Activated effector memory CD4-positive, alpha-beta T cell treated with anti-CD3 and anti-CD28 coated beads, Interleukin-2, amount 50 U/mL, for 16 hours (primary cell): ENCODE data around the gene RTN4RL1.
"Not testable (repeated sequence)": the region's sequence is repeated elsewhere in the genome, so short reads cannot be mapped to it uniquely, and the experiment has no call there.

Source experiments
- DNase-seq: peaks from one replicate; pipeline ENCODE4 v3.0.0-alpha.2; 2020

The RTN4RL1 gene

GRCh38 chr17:2023692-2024571, 1.2 kb downstream of the RTN4RL1 start:
- DNase-seq: peak; percentile 73

GRCh38 chr17:2023256-2023655, 1.9 kb downstream of the RTN4RL1 start:
- DNase-seq: no peak

GRCh38 chr17:2022647-2023240, 2.4 kb downstream of the RTN4RL1 start:
- no peak for DNase-seq

- no peak for DNase-seq
Observed at GRCh38 chr17:2020721-2021120, 4.4 kb downstream of the RTN4RL1 start.

- no peak for DNase-seq
Observed at GRCh38 chr17:2019723-2020122, 5.4 kb downstream of the RTN4RL1 start.

- DNase-seq: no peak
Observed at GRCh38 chr17:2018716-2019510, 6.2 kb downstream of the RTN4RL1 start.

- no peak for DNase-seq
Observed at GRCh38 chr17:2017274-2017941, 7.7 kb downstream of the RTN4RL1 start.

- no peak for DNase-seq
Observed at GRCh38 chr17:2016494-2016893, 8.6 kb downstream of the RTN4RL1 start.

GRCh38 chr17:2015314-2015713, 9.8 kb downstream of the RTN4RL1 start:
- no peak for DNase-seq

GRCh38 chr17:2013994-2014317, 11.2 kb downstream of the RTN4RL1 start:
- DNase-seq: no peak

GRCh38 chr17:2013220-2013993, 11.7 kb downstream of the RTN4RL1 start:
- DNase-seq: not testable (repeated sequence)

- no peak for DNase-seq
Observed at GRCh38 chr17:2012499-2012898, 12.6 kb downstream of the RTN4RL1 start.

- DNase-seq: no peak
Observed at GRCh38 chr17:2011411-2012371, 13.4 kb downstream of the RTN4RL1 start.

- DNase-seq: no peak
Observed at GRCh38 chr17:2009737-2010136, 15.4 kb downstream of the RTN4RL1 start.

- no peak for DNase-seq
Observed at GRCh38 chr17:2008332-2009126, 16.6 kb downstream of the RTN4RL1 start.

GRCh38 chr17:2004435-2004952, 20.6 kb downstream of the RTN4RL1 start:
- no peak for DNase-seq

- no peak for DNase-seq
Observed at GRCh38 chr17:2003525-2003924, 21.6 kb downstream of the RTN4RL1 start.

GRCh38 chr17:2002767-2003329, 22.3 kb downstream of the RTN4RL1 start:
- DNase-seq: no peak

- no peak for DNase-seq
Observed at GRCh38 chr17:1999557-2000251, 25.4 kb downstream of the RTN4RL1 start.
